Measurements from ENCODE around the gene CLIP3. TPM values are rescaled to one million over a fixed set of nuclear protein-coding genes. Genes with fewer than 3 reads are reported as not detected.

CLIP3 gene
- total and polyA plus RNA-seq, 4 donors: 0.59 to 1.5 (median 0.80) TPM

GRCh38 chr19:36028313-36029041, 4.2 kb downstream of the CLIP3 start:
- Histone ChIP-seq H3K36me3 (ENCODE audit: control insufficient read depth in 4 of 4, insufficient read depth in 3 of 4, low read depth in 1 of 4, low read length in 3 of 4) (no peaks in the 10 kb centered on the region), H3K9ac (ENCODE audit: low read depth in 1 of 2, low read length in 2 of 2) (no peak overlapping the region), H3K4me1 (ENCODE audit: control insufficient read depth in 4 of 4, insufficient read depth in 4 of 4, low read length in 3 of 4) (peaks cover 0 to 8% (median 1%) of the 10 kb centered on the region in 4 donors), H3K9me3 (ENCODE audit: control insufficient read depth in 4 of 4, low read length in 3 of 4) (no peaks in the 10 kb centered on the region), H3K27me3 (ENCODE audit: control insufficient read depth in 4 of 4, insufficient read depth in 4 of 4, low read length in 3 of 4) (no peaks in the 10 kb centered on the region), H3K4me3 (ENCODE audit: low read depth in 1 of 3, low read length in 3 of 3) (no peak overlapping the region), H3K27ac (ENCODE audit: low read depth in 1 of 2, low read length in 2 of 2) (no peak overlapping the region)
- TF ChIP-seq MAX (IDR thresholded peaks at IDR 0.05) (no peak), SP1 (IDR thresholded peaks at IDR 0.05) (no peak), YY1 (IDR thresholded peaks at IDR 0.05) (no peak), RXRA (IDR thresholded peaks at IDR 0.05) (no peak), ZBTB33 (IDR thresholded peaks at IDR 0.05) (no peak), RAD21 (IDR thresholded peaks at IDR 0.05) (no peak), REST (IDR thresholded peaks at IDR 0.05) (no peak), ATF3 (IDR thresholded peaks at IDR 0.05) (no peak), FOXA1 (IDR thresholded peaks at IDR 0.05) (no peak), FOXA2 (IDR thresholded peaks at IDR 0.05) (no peak), HNF4G (IDR thresholded peaks at IDR 0.05) (no peak), EGR1 (IDR thresholded peaks at IDR 0.05; ENCODE audit: low read depth in 2 of 2) (no peak)
- no peak for DNase-seq (ENCODE audit: low spot score)
- WGBS: 91% methylated on average over 10 of the region's 10 CpGs

GRCh38 chr19:36027696-36028095, 5.0 kb downstream of the CLIP3 start:
- Histone ChIP-seq H3K4me1 (ENCODE audit: control insufficient read depth in 4 of 4, insufficient read depth in 4 of 4, low read length in 3 of 4) (peaks cover 0 to 7% (median 1%) of the 10 kb centered on the region in 4 donors), H3K4me3 (ENCODE audit: low read depth in 1 of 3, low read length in 3 of 3) (no peak overlapping the region), H3K9me3 (ENCODE audit: control insufficient read depth in 4 of 4, low read length in 3 of 4) (no peaks in the 10 kb centered on the region), H3K9ac (ENCODE audit: low read depth in 1 of 2, low read length in 2 of 2) (no peak overlapping the region), H3K36me3 (ENCODE audit: control insufficient read depth in 4 of 4, insufficient read depth in 3 of 4, low read depth in 1 of 4, low read length in 3 of 4) (no peaks in the 10 kb centered on the region), H3K27ac (ENCODE audit: low read depth in 1 of 2, low read length in 2 of 2) (no peak overlapping the region), H3K27me3 (ENCODE audit: control insufficient read depth in 4 of 4, insufficient read depth in 4 of 4, low read length in 3 of 4) (no peaks in the 10 kb centered on the region)
- DNase-seq (ENCODE audit: low spot score): no peak
- WGBS: 98% methylated on average over 6 of the region's 6 CpGs
- TF ChIP-seq JUND (IDR thresholded peaks at IDR 0.05) (no peak), RAD21 (IDR thresholded peaks at IDR 0.05) (no peak), CTCF (IDR thresholded peaks at IDR 0.05; ENCODE audit: low read depth, low read length, missing input control) (no peak), FOXA2 (IDR thresholded peaks at IDR 0.05) (no peak), HNF4A (conservative IDR thresholded peaks at IDR 0.05) (no peak), ZBTB33 (IDR thresholded peaks at IDR 0.05) (no peak), SP1 (IDR thresholded peaks at IDR 0.05) (no peak), NR2F2 (IDR thresholded peaks at IDR 0.05) (no peak), TAF1 (conservative IDR thresholded peaks at IDR 0.05) (no peak), REST (IDR thresholded peaks at IDR 0.05) (no peak), GABPA (IDR thresholded peaks at IDR 0.05 in 1 of 2, conservative IDR thresholded peaks at IDR 0.05 in 1 of 2) (no peak), HNF4G (IDR thresholded peaks at IDR 0.05) (no peak), FOXA1 (IDR thresholded peaks at IDR 0.05) (no peak)

Data from liver (tissue), 9 donors.